GM12874 (cell line): Measurements from ENCODE around the gene GATA6.

Source experiments
- TF ChIP-seq, protein P1 (sequence below): IDR thresholded peaks from 2 replicates; pipeline ENCODE4 v1.5.1; 2011; ENCODE audit warnings: low read depth, mild to moderate bottlenecking, control low read depth, low read length, moderate library complexity; ENCODE audit not compliant: insufficient read depth

The GATA6 gene

GRCh38 chr18:22171258-22172119 is 2.1 kb downstream of the GATA6 start:
- TF ChIP-seq, protein P1, sequence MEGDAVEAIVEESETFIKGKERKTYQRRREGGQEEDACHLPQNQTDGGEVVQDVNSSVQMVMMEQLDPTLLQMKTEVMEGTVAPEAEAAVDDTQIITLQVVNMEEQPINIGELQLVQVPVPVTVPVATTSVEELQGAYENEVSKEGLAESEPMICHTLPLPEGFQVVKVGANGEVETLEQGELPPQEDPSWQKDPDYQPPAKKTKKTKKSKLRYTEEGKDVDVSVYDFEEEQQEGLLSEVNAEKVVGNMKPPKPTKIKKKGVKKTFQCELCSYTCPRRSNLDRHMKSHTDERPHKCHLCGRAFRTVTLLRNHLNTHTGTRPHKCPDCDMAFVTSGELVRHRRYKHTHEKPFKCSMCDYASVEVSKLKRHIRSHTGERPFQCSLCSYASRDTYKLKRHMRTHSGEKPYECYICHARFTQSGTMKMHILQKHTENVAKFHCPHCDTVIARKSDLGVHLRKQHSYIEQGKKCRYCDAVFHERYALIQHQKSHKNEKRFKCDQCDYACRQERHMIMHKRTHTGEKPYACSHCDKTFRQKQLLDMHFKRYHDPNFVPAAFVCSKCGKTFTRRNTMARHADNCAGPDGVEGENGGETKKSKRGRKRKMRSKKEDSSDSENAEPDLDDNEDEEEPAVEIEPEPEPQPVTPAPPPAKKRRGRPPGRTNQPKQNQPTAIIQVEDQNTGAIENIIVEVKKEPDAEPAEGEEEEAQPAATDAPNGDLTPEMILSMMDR: no peak

- TF ChIP-seq, protein P1: no peak
Observed at GRCh38 chr18:22172120-22172582, 2.8 kb downstream of the GATA6 start.

DNA sequence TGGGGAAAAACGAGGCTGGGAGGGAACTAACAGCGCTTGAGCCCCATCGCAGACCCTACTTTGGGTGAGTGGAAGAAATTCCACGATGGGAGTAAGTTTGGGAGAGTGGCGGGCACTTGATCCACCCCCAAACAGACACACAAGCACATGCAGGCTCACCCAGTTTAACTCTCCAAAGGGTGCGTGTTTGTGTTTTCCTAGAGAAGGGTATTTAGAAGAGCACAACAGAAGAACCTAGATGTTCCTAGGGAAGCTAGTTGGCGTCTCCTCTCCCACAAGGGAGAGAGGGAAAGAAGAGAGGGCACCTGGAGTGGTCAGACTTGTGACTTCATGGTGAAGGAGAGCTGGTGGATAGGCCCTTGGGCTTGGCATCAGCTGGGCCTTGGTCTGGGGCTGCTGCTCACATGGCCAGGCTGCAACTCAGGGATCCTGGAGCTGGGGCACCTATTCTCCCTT is 3.2 kb downstream of the GATA6 start:
- TF ChIP-seq, protein P1: no peak

GRCh38 chr18:22173221-22173927 is 4.0 kb downstream of the GATA6 start:
- TF ChIP-seq, protein P1: no peak

- TF ChIP-seq, protein P1: no peak
Observed at GRCh38 chr18:22173928-22174301, 4.5 kb downstream of the GATA6 start.

DNA sequence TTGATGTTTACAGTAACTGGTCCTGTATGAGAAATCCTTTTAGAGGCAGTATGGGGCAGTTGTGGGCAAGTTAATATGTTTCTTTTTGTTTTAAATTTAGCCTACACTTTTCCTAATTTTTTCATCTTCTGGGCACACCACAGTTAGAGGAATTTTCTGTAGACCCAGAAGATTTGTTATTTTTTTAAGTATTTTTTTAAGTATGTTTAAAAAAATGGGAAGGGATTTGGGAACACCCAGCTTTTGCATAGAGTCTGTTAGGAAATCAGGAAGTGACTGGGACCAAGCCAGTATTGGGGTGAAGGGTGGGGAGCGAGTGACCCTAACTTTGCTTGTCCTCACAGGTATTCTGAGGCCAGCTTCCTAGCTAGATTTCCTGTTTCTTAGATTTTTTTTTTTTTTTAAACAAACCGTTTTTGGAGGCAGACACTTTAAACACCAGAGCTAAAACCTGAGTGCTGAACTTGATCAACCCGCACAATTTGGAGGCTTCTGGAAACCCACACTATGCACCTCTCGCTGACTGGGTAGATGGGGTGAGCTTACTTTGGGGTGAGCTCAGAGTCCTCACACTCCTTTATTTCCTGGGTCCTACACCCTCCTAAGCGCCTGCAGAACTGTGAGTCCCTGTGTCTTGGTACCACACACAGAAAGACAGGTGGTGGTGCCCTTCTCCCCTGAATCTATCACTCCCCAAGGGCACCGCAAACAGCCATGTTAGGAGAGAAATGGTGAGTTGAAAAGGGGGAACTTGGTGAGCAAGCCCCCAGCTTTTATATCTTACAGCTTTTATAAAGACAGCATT is 5.2 kb downstream of the GATA6 start:
- TF ChIP-seq, protein P1: no peak

GRCh38 chr18:22175346-22175745 is 6.0 kb downstream of the GATA6 start:
- TF ChIP-seq, protein P1: no peak
